K562 (cell line): ENCODE measurements around the gene ITGA7. TPM values are rescaled to one million over a fixed set of nuclear protein-coding genes. Genes with fewer than 3 reads are reported as not detected.

ENCODE experiments used
- CHD1 ChIP-seq: fragments of 200-600 bp; sonication (generic); IDR thresholded peaks from one replicate; pipeline ENCODE4 v1.6.1; 2012; ENCODE audit warnings: mild to moderate bottlenecking, moderate library complexity, low read length, inconsistent platforms
- CREB1 ChIP-seq, 2 experiments: sonication (generic) in 1 of 2; formaldehyde crosslinking in 1 of 2; IDR thresholded peaks; 2 replicates each; pipeline versions ENCODE4 v1.6.1 to v1.8.0; 2012 to 2022; ENCODE audit warnings: inconsistent platforms in 1 of 2, mild to moderate bottlenecking in 1 of 2, missing genetic modification reagents in 1 of 2, moderate library complexity in 1 of 2
- ETV1 ChIP-seq: fragments of 450-650 bp; conservative IDR thresholded peaks from 2 replicates; pipeline ENCODE4 v1.6.1; 2016; ENCODE audit warnings: missing genetic modification characterization, control low read depth, low read depth, missing compliant biosample characterization
- FOXP1 ChIP-seq: sonication (generic); formaldehyde crosslinking; IDR thresholded peaks from 2 replicates; pipeline ENCODE4 v1.8.0; 2022; ENCODE audit warnings: mild to moderate bottlenecking, missing genetic modification reagents
- SMARCB1 ChIP-seq: IDR thresholded peaks from 2 replicates; pipeline ENCODE4 v1.6.1; 2011; ENCODE audit warnings: improper control_type of control experiment, low read depth; ENCODE audit not compliant: insufficient read length
- SMC3 ChIP-seq: conservative IDR thresholded peaks from 2 replicates; pipeline ENCODE4 v1.6.1; 2011; ENCODE audit warnings: low read depth, low read length, improper control_type of control experiment; ENCODE audit not compliant: insufficient read depth
- ZBTB17 ChIP-seq: fragments of 450-650 bp; formaldehyde crosslinking; IDR thresholded peaks from 2 replicates; pipeline ENCODE4 v1.4.0; 2020; ENCODE audit warnings: mild to moderate bottlenecking
- ZFP36 ChIP-seq: fragments of 150-350 bp; IDR thresholded peaks from 2 replicates; pipeline ENCODE4 v1.6.1; 2018; ENCODE audit warnings: low read length, low read depth; ENCODE audit not compliant: partially characterized antibody
- ZNF143 ChIP-seq: sonication (generic); formaldehyde crosslinking; IDR thresholded peaks from 2 replicates; pipeline ENCODE4 v1.9.0; 2022; ENCODE audit warnings: mild to moderate bottlenecking, missing genetic modification reagents
- ZNF146 ChIP-seq: IDR thresholded peaks from one replicate; pipeline ENCODE4 v1.6.1; 2018; ENCODE audit warnings: missing compliant biosample characterization; ENCODE audit not compliant: unreplicated experiment
- ZNF263 ChIP-seq: sonication (generic); formaldehyde crosslinking; IDR thresholded peaks from 2 replicates; pipeline ENCODE4 v1.8.0; 2022; ENCODE audit warnings: mild to moderate bottlenecking, missing genetic modification reagents, borderline replicate concordance
- polyA plus RNA-seq, 8 experiments: library from polyadenylated mRNA; depleted of rRNA in 4 of 8; stranded (reverse) in 5 of 8; unstranded in 3 of 8; fragments of >200 nt; fragmentation: Nextera tagmentation in 2 of 8; fragmentation: Illumina TruSeq in 1 of 8; extraction: Ambion mirVana in 2 of 8; extraction: Trizol in 1 of 8; gene quantifications; 2 replicates each; pipeline versions ENCODE4 v1.2.1 to v1.2.3, GENCODE V29; 2011 to 2014; ENCODE audit warnings: inconsistent platforms in 1 of 8, missing spikeins in 1 of 8
- total RNA-seq, 7 experiments: library from RNA; depleted of rRNA in 6 of 7; stranded (reverse); fragments of >200 nt in 6 of 7; fragmentation: Illumina TruSeq in 2 of 7; extraction: Trizol in 2 of 7; gene quantifications; 2 replicates each; pipeline versions ENCODE4 v1.2.1 to v1.2.3, GENCODE V29; 2011 to 2021; ENCODE audit warnings: low replicate concordance in 1 of 7
- TF ChIP-seq, protein P1 (sequence below), 2 experiments: fragments of 450-650 bp in 1 of 2; IDR thresholded peaks; 2 replicates each; pipeline ENCODE4 v1.6.1; 2011 to 2017; ENCODE audit warnings: low read depth in 2 of 2, antibody characterized with exemption in 1 of 2, borderline replicate concordance in 1 of 2, low read length in 1 of 2, mild to moderate bottlenecking in 1 of 2, mixed read lengths in 1 of 2; ENCODE audit not compliant: control insufficient read depth in 1 of 2
- TF ChIP-seq, protein P2 (sequence below): fragments of 450-650 bp; IDR thresholded peaks from 2 replicates; pipeline ENCODE4 v1.6.1; 2016; ENCODE audit warnings: borderline replicate concordance
- TF ChIP-seq, protein P3 (sequence below): sonication (generic); formaldehyde crosslinking; IDR thresholded peaks from 2 replicates; pipeline ENCODE4 v1.8.1; 2023; ENCODE audit warnings: mild to moderate bottlenecking, missing genetic modification reagents
- TF ChIP-seq, protein P4 (sequence below): sonication (generic); formaldehyde crosslinking; IDR thresholded peaks from 2 replicates; pipeline ENCODE4 v1.8.0; 2022; ENCODE audit warnings: missing genetic modification reagents, mild to moderate bottlenecking, moderate library complexity, borderline replicate concordance

Gene ITGA7
- total and polyA plus RNA-seq, 9 of the 15 experiments (the other 6 are each of a cell fraction or from before 2014, with no cell fraction given): 0.11 to 2.3 (median 0.56) TPM; not detected in 1

DNA sequence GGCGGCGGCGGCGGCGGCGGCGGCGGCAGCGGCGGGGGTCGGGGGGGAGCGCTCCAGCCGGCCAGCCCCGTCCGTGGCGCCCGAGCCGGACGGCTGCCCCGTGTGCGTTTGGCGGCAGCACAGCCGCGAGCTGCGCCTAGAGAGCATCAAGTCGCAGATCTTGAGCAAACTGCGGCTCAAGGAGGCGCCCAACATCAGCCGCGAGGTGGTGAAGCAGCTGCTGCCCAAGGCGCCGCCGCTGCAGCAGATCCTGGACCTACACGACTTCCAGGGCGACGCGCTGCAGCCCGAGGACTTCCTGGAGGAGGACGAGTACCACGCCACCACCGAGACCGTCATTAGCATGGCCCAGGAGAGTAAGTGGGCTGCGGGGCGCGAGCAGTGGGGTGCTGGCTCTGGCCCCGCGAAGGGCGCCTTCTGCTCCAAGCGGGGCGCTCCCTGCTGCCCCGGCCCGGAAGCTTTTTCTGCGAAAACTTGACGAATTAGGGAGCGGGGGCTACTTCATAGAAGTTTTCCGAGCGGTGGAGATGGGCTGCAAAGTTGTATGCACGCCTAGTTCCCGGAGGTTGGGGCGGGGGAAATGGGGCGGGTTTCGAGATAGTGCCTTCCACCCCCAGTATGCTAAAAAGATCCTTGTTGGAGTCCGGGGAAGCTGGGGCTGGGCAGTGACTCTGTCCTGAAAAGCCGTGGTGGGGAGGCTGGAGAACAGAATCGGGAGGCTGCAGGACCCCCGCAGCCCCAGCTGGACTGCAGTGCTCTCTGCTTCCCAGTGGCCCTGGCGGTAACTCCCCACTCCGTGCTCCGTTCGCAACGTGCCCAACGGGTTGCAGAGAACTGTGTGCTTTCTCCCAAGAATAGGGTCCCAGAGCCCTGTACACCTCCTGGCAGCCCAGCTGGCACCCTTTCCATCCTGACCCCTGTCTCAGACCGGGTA is 36.0 kb upstream of the ITGA7 start (continued):
- TF ChIP-seq, protein P1, sequence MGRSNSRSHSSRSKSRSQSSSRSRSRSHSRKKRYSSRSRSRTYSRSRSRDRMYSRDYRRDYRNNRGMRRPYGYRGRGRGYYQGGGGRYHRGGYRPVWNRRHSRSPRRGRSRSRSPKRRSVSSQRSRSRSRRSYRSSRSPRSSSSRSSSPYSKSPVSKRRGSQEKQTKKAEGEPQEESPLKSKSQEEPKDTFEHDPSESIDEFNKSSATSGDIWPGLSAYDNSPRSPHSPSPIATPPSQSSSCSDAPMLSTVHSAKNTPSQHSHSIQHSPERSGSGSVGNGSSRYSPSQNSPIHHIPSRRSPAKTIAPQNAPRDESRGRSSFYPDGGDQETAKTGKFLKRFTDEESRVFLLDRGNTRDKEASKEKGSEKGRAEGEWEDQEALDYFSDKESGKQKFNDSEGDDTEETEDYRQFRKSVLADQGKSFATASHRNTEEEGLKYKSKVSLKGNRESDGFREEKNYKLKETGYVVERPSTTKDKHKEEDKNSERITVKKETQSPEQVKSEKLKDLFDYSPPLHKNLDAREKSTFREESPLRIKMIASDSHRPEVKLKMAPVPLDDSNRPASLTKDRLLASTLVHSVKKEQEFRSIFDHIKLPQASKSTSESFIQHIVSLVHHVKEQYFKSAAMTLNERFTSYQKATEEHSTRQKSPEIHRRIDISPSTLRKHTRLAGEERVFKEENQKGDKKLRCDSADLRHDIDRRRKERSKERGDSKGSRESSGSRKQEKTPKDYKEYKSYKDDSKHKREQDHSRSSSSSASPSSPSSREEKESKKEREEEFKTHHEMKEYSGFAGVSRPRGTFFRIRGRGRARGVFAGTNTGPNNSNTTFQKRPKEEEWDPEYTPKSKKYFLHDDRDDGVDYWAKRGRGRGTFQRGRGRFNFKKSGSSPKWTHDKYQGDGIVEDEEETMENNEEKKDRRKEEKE (IDR thresholded peaks at IDR 0.05; ENCODE audit: borderline replicate concordance in 1 of 2, control insufficient read depth in 1 of 2, low read depth in 2 of 2, low read length in 1 of 2): no peak
- TF ChIP-seq ZNF263: peak; percentile 29; the same call in 1 of the 2 replicates
- 0 out of 2 replicates have a peak, but pooled peaks have one; percentile 45 for TF ChIP-seq FOXP1
- TF ChIP-seq SMARCB1: no peak
- TF ChIP-seq, protein P2, sequence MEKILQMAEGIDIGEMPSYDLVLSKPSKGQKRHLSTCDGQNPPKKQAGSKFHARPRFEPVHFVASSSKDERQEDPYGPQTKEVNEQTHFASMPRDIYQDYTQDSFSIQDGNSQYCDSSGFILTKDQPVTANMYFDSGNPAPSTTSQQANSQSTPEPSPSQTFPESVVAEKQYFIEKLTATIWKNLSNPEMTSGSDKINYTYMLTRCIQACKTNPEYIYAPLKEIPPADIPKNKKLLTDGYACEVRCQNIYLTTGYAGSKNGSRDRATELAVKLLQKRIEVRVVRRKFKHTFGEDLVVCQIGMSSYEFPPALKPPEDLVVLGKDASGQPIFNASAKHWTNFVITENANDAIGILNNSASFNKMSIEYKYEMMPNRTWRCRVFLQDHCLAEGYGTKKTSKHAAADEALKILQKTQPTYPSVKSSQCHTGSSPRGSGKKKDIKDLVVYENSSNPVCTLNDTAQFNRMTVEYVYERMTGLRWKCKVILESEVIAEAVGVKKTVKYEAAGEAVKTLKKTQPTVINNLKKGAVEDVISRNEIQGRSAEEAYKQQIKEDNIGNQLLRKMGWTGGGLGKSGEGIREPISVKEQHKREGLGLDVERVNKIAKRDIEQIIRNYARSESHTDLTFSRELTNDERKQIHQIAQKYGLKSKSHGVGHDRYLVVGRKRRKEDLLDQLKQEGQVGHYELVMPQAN: peak; percentile 64; the same call in 1 of the 2 replicates
- 0 out of 2 replicates have a peak, but pooled peaks have one; percentile 3 for TF ChIP-seq SMC3
- peak; percentile 9; the same call in 1 of the 2 replicates for TF ChIP-seq CREB1 (IDR thresholded peaks at IDR 0.05)
- peak; percentile 52; the same call in 1 of the 2 replicates for TF ChIP-seq CREB1 (CRISPR knock-in tag; IDR thresholded peaks at IDR 0.05)
- no peak for TF ChIP-seq ZNF146
- peak; percentile 98 for TF ChIP-seq ZFP36
- TF ChIP-seq, protein P3, sequence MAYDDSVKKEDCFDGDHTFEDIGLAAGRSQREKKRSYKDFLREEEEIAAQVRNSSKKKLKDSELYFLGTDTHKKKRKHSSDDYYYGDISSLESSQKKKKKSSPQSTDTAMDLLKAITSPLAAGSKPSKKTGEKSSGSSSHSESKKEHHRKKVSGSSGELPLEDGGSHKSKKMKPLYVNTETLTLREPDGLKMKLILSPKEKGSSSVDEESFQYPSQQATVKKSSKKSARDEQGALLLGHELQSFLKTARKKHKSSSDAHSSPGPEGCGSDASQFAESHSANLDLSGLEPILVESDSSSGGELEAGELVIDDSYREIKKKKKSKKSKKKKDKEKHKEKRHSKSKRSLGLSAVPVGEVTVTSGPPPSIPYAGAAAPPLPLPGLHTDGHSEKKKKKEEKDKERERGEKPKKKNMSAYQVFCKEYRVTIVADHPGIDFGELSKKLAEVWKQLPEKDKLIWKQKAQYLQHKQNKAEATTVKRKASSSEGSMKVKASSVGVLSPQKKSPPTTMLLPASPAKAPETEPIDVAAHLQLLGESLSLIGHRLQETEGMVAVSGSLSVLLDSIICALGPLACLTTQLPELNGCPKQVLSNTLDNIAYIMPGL (CRISPR knock-in tag): 0 out of 2 replicates have a peak, but pooled peaks have one; percentile 64
- TF ChIP-seq, protein P4, sequence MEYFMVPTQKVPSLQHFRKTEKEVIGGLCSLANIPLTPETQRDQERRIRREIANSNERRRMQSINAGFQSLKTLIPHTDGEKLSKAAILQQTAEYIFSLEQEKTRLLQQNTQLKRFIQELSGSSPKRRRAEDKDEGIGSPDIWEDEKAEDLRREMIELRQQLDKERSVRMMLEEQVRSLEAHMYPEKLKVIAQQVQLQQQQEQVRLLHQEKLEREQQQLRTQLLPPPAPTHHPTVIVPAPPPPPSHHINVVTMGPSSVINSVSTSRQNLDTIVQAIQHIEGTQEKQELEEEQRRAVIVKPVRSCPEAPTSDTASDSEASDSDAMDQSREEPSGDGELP (CRISPR knock-in tag): peak; percentile 71
- TF ChIP-seq CHD1: peak; percentile 71
- no peak for TF ChIP-seq ZNF143
- 0 out of 2 replicates have a peak, but pooled peaks have one; percentile 34 for TF ChIP-seq ZBTB17 (CRISPR knock-in tag)
- 0 out of 2 replicates have a peak, but pooled peaks have one; percentile 15 for TF ChIP-seq ETV1 (tag)
